ENCODE results near the gene IGFALS.
A peak's percentile ranks its signal among the peaks of the same experiment; 100 is the strongest.

The IGFALS gene

GRCh38 chr16:1763521-1764511 is 29.7 kb downstream of the IGFALS start:
- H3K4me3 ChIP-seq (ENCODE audit: low read depth, low read length), result no peak overlapping the region

GRCh38 chr16:1762879-1763520 is 30.5 kb downstream of the IGFALS start:
- no peak for DNase-seq (ENCODE audit: low read depth)

More at GRCh38 chr16:1763521-1764511, 29.7 kb downstream of the IGFALS start:
- no peak for DNase-seq (ENCODE audit: low read depth)
- TF ChIP-seq, protein P1, sequence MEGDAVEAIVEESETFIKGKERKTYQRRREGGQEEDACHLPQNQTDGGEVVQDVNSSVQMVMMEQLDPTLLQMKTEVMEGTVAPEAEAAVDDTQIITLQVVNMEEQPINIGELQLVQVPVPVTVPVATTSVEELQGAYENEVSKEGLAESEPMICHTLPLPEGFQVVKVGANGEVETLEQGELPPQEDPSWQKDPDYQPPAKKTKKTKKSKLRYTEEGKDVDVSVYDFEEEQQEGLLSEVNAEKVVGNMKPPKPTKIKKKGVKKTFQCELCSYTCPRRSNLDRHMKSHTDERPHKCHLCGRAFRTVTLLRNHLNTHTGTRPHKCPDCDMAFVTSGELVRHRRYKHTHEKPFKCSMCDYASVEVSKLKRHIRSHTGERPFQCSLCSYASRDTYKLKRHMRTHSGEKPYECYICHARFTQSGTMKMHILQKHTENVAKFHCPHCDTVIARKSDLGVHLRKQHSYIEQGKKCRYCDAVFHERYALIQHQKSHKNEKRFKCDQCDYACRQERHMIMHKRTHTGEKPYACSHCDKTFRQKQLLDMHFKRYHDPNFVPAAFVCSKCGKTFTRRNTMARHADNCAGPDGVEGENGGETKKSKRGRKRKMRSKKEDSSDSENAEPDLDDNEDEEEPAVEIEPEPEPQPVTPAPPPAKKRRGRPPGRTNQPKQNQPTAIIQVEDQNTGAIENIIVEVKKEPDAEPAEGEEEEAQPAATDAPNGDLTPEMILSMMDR (IDR thresholded peaks at IDR 0.05; ENCODE audit: low read depth, low read length, missing control alignments), result peak; percentile 10

DNA sequence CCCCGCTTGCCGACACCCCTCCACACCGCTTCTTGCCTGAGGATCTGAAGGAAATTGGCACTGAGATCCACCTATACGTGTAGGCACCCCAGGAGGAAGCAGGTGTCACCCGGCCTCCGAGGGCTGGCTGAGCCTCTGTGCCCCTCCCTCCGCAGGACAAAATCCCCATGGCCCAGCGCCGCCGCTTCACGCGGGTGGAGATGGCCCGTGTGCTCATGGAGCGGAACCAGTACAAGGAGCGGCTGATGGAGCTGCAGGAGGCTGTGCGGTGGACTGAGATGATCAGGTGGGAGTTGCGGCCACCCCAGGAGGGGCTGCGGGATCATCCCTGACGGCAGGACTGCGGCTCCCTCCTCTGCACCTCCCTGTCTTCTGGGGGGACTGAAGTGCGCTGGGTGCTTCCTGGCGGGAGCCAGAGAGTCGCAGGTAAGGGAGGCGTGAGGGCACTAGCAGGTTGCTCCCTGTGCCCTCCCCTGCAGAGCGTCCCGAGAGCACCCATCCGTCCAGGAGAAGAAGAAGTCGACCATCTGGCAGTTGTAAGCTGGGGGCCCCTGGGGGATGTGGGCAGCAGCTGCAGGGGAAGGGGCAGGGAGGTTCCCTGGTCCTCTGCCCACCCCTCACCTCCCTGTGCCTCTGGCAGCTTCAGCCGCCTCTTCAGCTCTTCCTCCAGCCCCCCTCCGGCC is 31.2 kb downstream of the IGFALS start:
- DNase-seq (ENCODE audit: low read depth), result no peak
- TF ChIP-seq, protein P1 (IDR thresholded peaks at IDR 0.05; ENCODE audit: low read depth, low read length, missing control alignments), result no peak
- H3K4me3 ChIP-seq (ENCODE audit: low read depth, low read length), result no peak overlapping the region

More at GRCh38 chr16:1762879-1763520, 30.5 kb downstream of the IGFALS start:
- TF ChIP-seq, protein P1 (IDR thresholded peaks at IDR 0.05; ENCODE audit: low read depth, low read length, missing control alignments), result no peak
- no peak overlapping the region for H3K4me3 ChIP-seq (ENCODE audit: low read depth, low read length)

DNA sequence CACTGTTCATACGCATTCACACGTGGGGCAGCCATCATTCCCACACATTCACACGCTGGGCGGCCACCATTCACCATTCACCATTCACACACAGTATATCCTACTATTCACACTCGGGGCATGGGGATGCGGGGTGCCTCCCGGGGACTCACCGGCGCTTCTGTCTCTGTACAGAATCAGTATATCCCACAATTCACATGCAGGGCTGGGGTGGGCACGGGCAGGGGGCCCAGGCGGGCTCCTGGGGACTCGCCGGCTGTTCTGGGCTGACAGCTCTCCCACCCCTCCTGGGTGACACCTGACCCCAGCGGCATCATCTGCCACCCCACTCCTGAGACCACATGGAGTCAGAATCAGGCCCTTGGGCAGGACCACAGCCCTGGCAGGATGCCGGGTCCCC is 31.8 kb downstream of the IGFALS start:
- no peak overlapping the region for H3K4me3 ChIP-seq (ENCODE audit: low read depth, low read length)
- DNase-seq (ENCODE audit: low read depth), result no peak
- TF ChIP-seq, protein P1 (IDR thresholded peaks at IDR 0.05; ENCODE audit: low read depth, low read length, missing control alignments), result no peak

- no peak overlapping the region for H3K4me3 ChIP-seq (ENCODE audit: low read depth, low read length)
- no peak for DNase-seq (ENCODE audit: low read depth)
- TF ChIP-seq, protein P1 (IDR thresholded peaks at IDR 0.05; ENCODE audit: low read depth, low read length, missing control alignments), result no peak
These were observed 32.6 kb downstream of the IGFALS start for GRCh38 chr16:1760911-1761310.

GRCh38 chr16:1759511-1759910 is 34.0 kb downstream of the IGFALS start:
- TF ChIP-seq, protein P1 (IDR thresholded peaks at IDR 0.05; ENCODE audit: low read depth, low read length, missing control alignments), result no peak
- no peak overlapping the region for H3K4me3 ChIP-seq (ENCODE audit: low read depth, low read length)
- DNase-seq (ENCODE audit: low read depth), result no peak
